A549 (cell line): Measurements from ENCODE around the gene PRKAR1B.

Source experiments
- KDM1A ChIP-seq: fragments of 200-600 bp; sonication (generic); IDR thresholded peaks from 2 replicates; pipeline ENCODE4 v1.6.1; 2016; ENCODE audit warnings: low read depth, mild to moderate bottlenecking
- POLR2A ChIP-seq: IDR thresholded peaks from 2 replicates; pipeline ENCODE4 v1.6.1; 2012; ENCODE audit warnings: mild to moderate bottlenecking, low read length
- SMC3 ChIP-seq: fragments of >200 bp; sonication (Bioruptor Twin); formaldehyde crosslinking; IDR thresholded peaks from 3 replicates; pipeline ENCODE4 v1.6.1; 2018; ENCODE audit warnings: inconsistent platforms
- TF ChIP-seq, protein P1 (sequence below): fragments of >200 bp; sonication (Bioruptor Twin); formaldehyde crosslinking; IDR thresholded peaks from 3 replicates; pipeline ENCODE4 v1.5.1; 2016

DNA sequence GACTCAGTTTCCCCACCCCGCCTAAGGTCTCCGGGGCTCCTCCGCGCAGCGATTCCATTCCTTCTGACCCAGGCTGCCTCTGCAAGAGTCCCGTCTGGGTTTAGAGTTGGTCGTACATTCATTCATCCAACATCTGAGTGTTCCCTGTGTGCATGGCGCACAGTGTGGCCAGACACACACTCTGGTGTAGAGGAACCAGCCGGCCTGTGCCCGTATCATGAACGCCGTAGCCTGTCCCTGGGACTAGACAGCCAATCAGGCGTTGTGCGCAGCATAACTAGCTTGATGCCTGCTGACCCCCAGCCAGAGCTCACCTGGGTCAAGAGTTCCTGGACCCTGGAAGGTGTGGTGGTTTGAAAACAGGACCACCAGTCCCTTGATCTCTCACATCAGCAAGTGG, 186.5 kb downstream of the PRKAR1B start:
- TF ChIP-seq, protein P1, sequence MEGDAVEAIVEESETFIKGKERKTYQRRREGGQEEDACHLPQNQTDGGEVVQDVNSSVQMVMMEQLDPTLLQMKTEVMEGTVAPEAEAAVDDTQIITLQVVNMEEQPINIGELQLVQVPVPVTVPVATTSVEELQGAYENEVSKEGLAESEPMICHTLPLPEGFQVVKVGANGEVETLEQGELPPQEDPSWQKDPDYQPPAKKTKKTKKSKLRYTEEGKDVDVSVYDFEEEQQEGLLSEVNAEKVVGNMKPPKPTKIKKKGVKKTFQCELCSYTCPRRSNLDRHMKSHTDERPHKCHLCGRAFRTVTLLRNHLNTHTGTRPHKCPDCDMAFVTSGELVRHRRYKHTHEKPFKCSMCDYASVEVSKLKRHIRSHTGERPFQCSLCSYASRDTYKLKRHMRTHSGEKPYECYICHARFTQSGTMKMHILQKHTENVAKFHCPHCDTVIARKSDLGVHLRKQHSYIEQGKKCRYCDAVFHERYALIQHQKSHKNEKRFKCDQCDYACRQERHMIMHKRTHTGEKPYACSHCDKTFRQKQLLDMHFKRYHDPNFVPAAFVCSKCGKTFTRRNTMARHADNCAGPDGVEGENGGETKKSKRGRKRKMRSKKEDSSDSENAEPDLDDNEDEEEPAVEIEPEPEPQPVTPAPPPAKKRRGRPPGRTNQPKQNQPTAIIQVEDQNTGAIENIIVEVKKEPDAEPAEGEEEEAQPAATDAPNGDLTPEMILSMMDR = no peak
- TF ChIP-seq KDM1A = no peak
- TF ChIP-seq POLR2A = no peak
- TF ChIP-seq SMC3 = no peak
